LNCaP clone FGC (cell line): ENCODE results near the gene FRAT1.

Experiments
- DNase-seq: peaks from one replicate; pipeline ENCODE4 v3.0.0-alpha.2; 2011; ENCODE audit warnings: low read depth
- H3K4me3 ChIP-seq: 2 replicates; pipeline ENCODE4 v1.5.1; 2011; ENCODE audit warnings: mild to moderate bottlenecking, low read depth, low read length, control low read depth
- CTCF ChIP-seq: IDR thresholded peaks from 2 replicates; pipeline ENCODE4 v1.5.1; 2012; ENCODE audit warnings: mild to moderate bottlenecking; ENCODE audit not compliant: control insufficient read depth, insufficient read depth; ENCODE audit errors: extremely low read depth

Gene FRAT1

GRCh38 chr10:97358781-97359180 lies 39.7 kb downstream of the FRAT1 start:
- no peak overlapping the region for H3K4me3 ChIP-seq
- TF ChIP-seq CTCF: no peak
- no peak for DNase-seq

- no peak for DNase-seq
- no peak overlapping the region for H3K4me3 ChIP-seq
- TF ChIP-seq CTCF: no peak
Measured at GRCh38 chr10:97360705-97361536, 41.9 kb downstream of the FRAT1 start.

GRCh38 chr10:97361537-97361901 lies 42.4 kb downstream of the FRAT1 start:
- H3K4me3 ChIP-seq: no peak overlapping the region
- no peak for DNase-seq
- no peak for TF ChIP-seq CTCF

GRCh38 chr10:97362310-97363033 lies 43.4 kb downstream of the FRAT1 start:
- no peak overlapping the region for H3K4me3 ChIP-seq
- no peak for TF ChIP-seq CTCF
- DNase-seq: no peak

- DNase-seq: no peak
- no peak for TF ChIP-seq CTCF
- no peak overlapping the region for H3K4me3 ChIP-seq
Measured at GRCh38 chr10:97363071-97363470, 44.0 kb downstream of the FRAT1 start.

GRCh38 chr10:97365761-97366351 lies 46.8 kb downstream of the FRAT1 start:
- DNase-seq: no peak
- TF ChIP-seq CTCF: no peak
- H3K4me3 ChIP-seq: no peak overlapping the region
